Stimulated activated CD8-positive, alpha-beta memory T cell treated with anti-CD3 and anti-CD28 coated beads, Interleukin-15, amount 100 ng/mL, for 4 hours (primary cell): ENCODE results near the gene MAK.
"Not testable (repeated sequence)": the region's sequence is repeated elsewhere in the genome, so short reads cannot be mapped to it uniquely, and the experiment has no call there.

Experiments used
- DNase-seq, 2 donors: peaks; one replicate each; pipeline ENCODE4 v3.0.0-alpha.2; 2020; ENCODE audit warnings: low read depth in 2 of 2

MAK gene, protein sequence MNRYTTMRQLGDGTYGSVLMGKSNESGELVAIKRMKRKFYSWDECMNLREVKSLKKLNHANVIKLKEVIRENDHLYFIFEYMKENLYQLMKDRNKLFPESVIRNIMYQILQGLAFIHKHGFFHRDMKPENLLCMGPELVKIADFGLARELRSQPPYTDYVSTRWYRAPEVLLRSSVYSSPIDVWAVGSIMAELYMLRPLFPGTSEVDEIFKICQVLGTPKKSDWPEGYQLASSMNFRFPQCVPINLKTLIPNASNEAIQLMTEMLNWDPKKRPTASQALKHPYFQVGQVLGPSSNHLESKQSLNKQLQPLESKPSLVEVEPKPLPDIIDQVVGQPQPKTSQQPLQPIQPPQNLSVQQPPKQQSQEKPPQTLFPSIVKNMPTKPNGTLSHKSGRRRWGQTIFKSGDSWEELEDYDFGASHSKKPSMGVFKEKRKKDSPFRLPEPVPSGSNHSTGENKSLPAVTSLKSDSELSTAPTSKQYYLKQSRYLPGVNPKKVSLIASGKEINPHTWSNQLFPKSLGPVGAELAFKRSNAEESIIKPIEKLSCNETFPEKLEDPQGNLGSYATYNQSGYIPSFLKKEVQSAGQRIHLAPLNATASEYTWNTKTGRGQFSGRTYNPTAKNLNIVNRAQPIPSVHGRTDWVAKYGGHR

DNA sequence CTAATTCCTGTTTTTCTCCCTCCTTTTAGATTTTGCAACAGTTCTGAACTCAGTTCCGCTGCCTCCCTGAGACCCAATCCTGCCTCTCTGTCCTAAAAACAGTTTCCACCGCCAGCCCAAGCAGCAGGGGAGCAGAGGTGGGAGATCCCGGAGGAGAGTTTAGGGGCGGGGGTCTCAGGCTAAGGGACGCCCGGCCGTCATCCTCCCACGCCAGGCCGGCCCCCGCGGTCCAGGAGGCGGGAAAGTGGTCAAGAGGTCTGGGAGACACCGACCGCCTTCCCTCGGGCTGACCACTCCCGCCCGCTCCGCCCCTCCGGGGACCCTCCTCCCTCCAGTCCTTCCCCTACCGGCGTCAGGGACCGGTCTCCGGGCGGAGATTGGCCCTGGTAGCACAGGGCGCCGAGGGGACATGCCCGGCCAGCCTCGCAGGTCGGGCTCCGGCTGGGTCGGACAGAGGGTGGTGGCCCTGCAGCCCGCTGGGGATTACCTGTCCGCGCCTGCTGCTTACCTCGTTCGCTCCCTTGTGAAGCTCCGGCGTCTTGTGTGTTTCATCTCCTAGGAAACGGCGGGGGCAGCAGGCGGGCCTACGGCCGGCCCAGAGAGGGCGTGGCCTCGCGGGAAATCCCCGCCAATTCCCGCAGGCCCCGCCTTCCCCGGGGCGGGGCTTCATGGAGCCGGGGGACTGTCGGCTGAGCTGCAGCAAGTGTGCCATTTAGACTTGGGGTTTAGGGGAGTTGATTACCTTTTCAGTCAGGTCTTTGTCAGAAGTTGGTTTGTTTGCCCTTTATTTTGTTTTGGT is at the start of gene MAK:
Gene MAK (minus strand): TSS at position 545 of the 799 bp plus-strand sequence. CDS start 7,891 bp downstream, outside the sequence.
- DNase-seq: peak; percentile 72 to 75

- DNase-seq: no peak
Observed at GRCh38 chr6:10886691-10887502, 48.6 kb upstream of the MAK start, which contains the start of gene SYCP2L. Gene SYCP2L (plus strand): TSS chr6:10887052. CDS start chr6:10887127, 75 bp downstream.

GRCh38 chr6:10886365-10886690 is 48.0 kb upstream of the MAK start:
- not testable (repeated sequence) for DNase-seq

GRCh38 chr6:10884245-10884972 is 46.1 kb upstream of the MAK start:
- DNase-seq: no peak

GRCh38 chr6:10883312-10884244 is 45.2 kb upstream of the MAK start:
- DNase-seq: no peak

- DNase-seq: no peak
Observed at GRCh38 chr6:10882657-10883171, 44.4 kb upstream of the MAK start.

DNA sequence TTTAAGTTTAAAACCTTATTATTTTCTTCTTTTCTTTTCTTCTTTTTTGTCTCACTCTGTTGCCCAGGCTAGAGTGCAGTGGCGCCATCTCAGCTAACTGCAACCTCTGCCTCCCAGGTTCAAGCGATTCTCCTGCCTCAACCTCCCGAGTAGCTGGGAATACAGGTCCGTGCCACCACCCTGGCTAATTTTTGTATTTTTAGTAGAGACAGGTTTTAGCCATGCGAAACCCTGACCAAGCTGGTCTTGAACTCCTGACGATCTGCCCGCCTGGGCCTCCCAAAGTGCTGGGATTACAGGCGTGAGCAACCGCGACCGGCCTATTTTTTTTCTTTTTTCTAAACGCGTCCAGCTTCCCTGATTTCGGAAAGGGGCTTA is 43.9 kb upstream of the MAK start:
- DNase-seq: not testable (repeated sequence)

GRCh38 chr6:10880366-10880765 is 42.0 kb upstream of the MAK start:
- DNase-seq: no peak

- DNase-seq: no peak
Observed at GRCh38 chr6:10877871-10878270, 39.5 kb upstream of the MAK start.

DNA sequence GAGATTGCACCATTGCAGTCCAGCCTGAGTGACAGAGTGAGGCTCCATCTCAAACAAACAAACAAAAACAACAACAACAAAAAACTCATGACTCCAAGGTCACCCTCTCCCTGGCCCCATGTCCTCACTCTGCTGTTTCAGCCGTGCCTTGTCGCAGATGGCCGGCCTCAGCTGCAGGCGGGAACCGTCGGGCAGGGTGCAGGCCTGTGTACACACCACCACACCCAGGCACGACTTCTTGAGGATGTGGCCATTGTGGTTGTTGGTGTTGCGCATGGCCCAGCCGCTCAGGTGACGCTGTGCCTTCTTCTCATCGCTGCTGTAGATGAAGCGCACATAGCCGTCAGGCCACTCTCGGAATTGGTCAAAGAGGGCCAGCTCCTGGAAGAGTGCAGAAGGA is 38.7 kb upstream of the MAK start:
- DNase-seq: no peak

GRCh38 chr6:10875026-10875425 is 36.7 kb upstream of the MAK start:
- no peak for DNase-seq

DNA sequence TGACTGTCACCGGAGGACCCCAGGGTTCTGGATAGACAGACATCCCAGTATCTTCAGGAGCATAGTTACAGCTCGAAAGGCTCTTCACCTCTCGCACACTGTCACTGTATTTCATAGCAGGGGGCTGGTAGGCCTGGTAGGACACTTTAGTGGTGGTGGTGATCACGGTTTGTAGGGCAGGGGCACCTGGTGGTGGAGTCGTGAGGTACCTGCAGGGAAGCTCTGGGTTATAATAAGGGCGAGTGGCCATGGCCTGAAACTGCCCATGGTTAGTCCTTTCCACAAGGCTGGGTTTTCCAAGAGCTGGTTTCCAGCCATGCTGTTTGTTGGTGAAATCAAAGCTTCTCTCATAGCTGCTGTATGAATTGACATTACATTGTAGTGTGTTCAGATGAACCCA is 35.9 kb upstream of the MAK start:
- DNase-seq: no peak

DNA sequence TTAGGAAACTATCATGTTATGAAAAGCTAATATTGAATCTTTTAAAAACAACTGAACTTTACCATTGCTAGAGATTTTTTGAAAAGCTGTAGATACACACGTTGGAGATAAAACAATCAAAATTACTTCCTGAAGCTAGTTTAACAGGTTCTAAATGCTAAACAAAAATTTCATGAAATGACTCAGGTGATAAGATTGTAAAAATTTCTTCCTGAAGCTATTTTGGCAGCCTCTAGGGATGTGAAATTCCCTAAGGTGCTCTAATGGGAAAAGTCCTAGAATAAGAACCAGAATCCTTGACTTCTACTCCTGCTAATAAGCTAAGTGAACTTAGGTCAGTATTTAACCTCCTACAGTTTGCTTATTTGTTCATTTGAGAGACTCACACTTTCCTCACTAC is 35.0 kb upstream of the MAK start:
- no peak for DNase-seq

- no peak for DNase-seq
Observed at GRCh38 chr6:10867952-10868351, 29.6 kb upstream of the MAK start.

- not testable (repeated sequence) for DNase-seq
Observed at GRCh38 chr6:10866709-10867108, 28.4 kb upstream of the MAK start.

DNA sequence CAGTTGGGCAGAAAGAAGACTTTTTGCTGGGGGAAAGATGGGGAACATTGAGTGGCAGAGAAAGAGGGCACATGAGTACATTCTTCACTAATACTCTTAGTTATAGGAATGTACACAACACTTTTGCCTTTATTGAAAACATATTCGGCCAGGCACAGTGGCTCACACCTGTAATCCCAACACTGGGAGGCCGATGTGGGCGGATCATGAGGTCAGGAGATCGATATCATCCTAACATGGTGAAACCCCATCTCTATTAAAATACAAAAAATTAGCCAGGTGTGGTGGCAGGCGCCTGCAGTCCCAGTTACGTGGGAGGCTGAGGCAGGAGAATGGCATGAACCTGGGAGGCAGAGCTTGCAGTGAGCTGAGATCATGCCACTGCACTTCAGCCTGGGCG is 24.7 kb upstream of the MAK start:
- not testable (repeated sequence) for DNase-seq

- DNase-seq: no peak
Observed at GRCh38 chr6:10862361-10862760, 24.0 kb upstream of the MAK start.

GRCh38 chr6:10861086-10861485 is 22.7 kb upstream of the MAK start:
- DNase-seq: no peak

DNA sequence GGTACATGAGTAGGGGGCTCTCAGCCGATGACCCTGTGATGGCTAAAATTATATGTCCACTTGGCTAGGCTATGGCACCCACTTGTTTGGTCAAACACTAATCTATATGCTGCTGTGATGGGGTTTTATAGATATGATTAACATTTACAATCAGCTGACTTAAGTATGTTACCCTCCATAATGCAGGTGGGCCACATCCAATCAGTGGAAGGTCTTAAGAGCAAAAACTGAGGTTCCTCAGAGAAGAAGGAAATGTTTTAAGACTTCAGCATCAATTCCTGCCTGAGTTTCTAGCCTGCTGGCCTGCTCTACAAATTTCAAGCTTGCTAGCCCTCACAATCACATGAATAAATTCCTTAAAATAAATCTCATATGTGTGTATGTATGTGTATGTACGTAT is 18.9 kb upstream of the MAK start:
- no peak for DNase-seq
